Keratinocyte (primary cell): ENCODE data around the gene SMG9. TPM values are rescaled to one million over a fixed set of nuclear protein-coding genes. Genes with fewer than 3 reads are reported as not detected.

Experiments
- DNase-seq: peaks from one replicate; pipeline ENCODE4 v3.0.0-alpha.2; 2011; ENCODE audit warnings: low read depth, missing footprints, low spot score
- FAIRE-seq: peaks from 2 replicates; lab custom pipeline; 2011; peaks lifted over from hg19 to GRCh38; lab: Jason Lieb, UNC
- H2AFZ ChIP-seq: 2 replicates; pipeline ENCODE4 v1.6.0; 2012; ENCODE audit warnings: low read length, control low read depth, inconsistent platforms; ENCODE audit not compliant: control insufficient read depth
- H3K27ac ChIP-seq: 2 replicates; pipeline ENCODE4 v1.5.1; 2011; ENCODE audit warnings: low read length; ENCODE audit not compliant: control insufficient read depth, insufficient read depth
- H3K27me3 ChIP-seq: 3 replicates; pipeline ENCODE4 v1.6.0; 2011; ENCODE audit warnings: low read length; ENCODE audit not compliant: control insufficient read depth, insufficient read depth; ENCODE audit errors: extremely low read depth
- H3K36me3 ChIP-seq, 2 experiments: 2 replicates in 1 of 2; 3 replicates in 1 of 2; pipeline ENCODE4 v1.5.1; 2011; ENCODE audit warnings: low read length in 2 of 2, mild to moderate bottlenecking in 1 of 2; ENCODE audit not compliant: control insufficient read depth in 2 of 2, insufficient read depth in 2 of 2; ENCODE audit errors: extremely low read depth in 1 of 2
- H3K4me1 ChIP-seq: 3 replicates; pipeline ENCODE4 v1.5.1; 2011; ENCODE audit warnings: low read length; ENCODE audit not compliant: control insufficient read depth, insufficient read depth; ENCODE audit errors: extremely low read depth
- H3K4me2 ChIP-seq: 3 replicates; pipeline ENCODE4 v1.6.0; 2011; ENCODE audit warnings: low read depth, low read length; ENCODE audit not compliant: control insufficient read depth, insufficient read depth; ENCODE audit errors: extremely low read depth
- H3K4me3 ChIP-seq, 3 experiments: fragments of 200-600 bp in 1 of 3; sonication (generic) in 1 of 3; 2 replicates in 2 of 3; 3 replicates in 1 of 3; pipeline ENCODE4 v1.5.1; 2011 to 2016; ENCODE audit warnings: low read length in 3 of 3, mild to moderate bottlenecking in 3 of 3, control low read depth in 2 of 3, inconsistent platforms in 1 of 3, low read depth in 1 of 3, mixed read lengths in 1 of 3, mixed run types in 1 of 3, moderate library complexity in 1 of 3; ENCODE audit not compliant: control insufficient read depth in 2 of 3, insufficient read depth in 2 of 3; ENCODE audit errors: extremely low read depth in 1 of 3
- H3K79me2 ChIP-seq: 2 replicates; pipeline ENCODE4 v1.6.0; 2012; ENCODE audit warnings: low read length; ENCODE audit not compliant: control insufficient read depth, insufficient read depth
- H3K9ac ChIP-seq: 3 replicates; pipeline ENCODE4 v1.6.0; 2011; ENCODE audit warnings: low read length; ENCODE audit not compliant: control insufficient read depth, insufficient read depth; ENCODE audit errors: extremely low read depth
- H3K9me1 ChIP-seq: 3 replicates; pipeline ENCODE4 v1.6.0; 2011; ENCODE audit warnings: low read length; ENCODE audit not compliant: control insufficient read depth, insufficient read depth; ENCODE audit errors: extremely low read depth
- H3K9me3 ChIP-seq: 2 replicates; pipeline ENCODE4 v1.5.1; 2012; ENCODE audit warnings: low read depth, low read length; ENCODE audit not compliant: control insufficient read depth
- H4K20me1 ChIP-seq: 3 replicates; pipeline ENCODE4 v1.6.0; 2011; ENCODE audit warnings: low read length; ENCODE audit not compliant: control insufficient read depth, insufficient read depth; ENCODE audit errors: extremely low read depth
- CTCF ChIP-seq, 3 experiments: IDR thresholded peaks in 1 of 3; conservative IDR thresholded peaks in 1 of 3; optimal IDR thresholded peaks in 1 of 3; 2 replicates in 2 of 3; 3 replicates in 1 of 3; pipeline versions ENCODE3 to v1.5.1; 2011; ENCODE audit warnings: low read length in 3 of 3, mild to moderate bottlenecking in 3 of 3, moderate library complexity in 2 of 3, control low read depth in 1 of 3, inconsistent platforms in 1 of 3; ENCODE audit not compliant: insufficient read depth in 2 of 3; ENCODE audit errors: extremely low read depth in 1 of 3
- EZH2 ChIP-seq: IDR thresholded peaks from one replicate; pipeline ENCODE4 v1.6.1; 2012; ENCODE audit warnings: inconsistent platforms, mild to moderate bottlenecking, low read length, moderate library complexity
- dilution Hi-C: fragments of 300-500 bp; cut with MboI; formaldehyde crosslinking; loops from one replicate; pipeline ENCODE4 v1.7.0; 2020; ENCODE audit warnings: low sequenced_read_pairs; ENCODE audit not compliant: extremely low pct_ligation_motif_present
- polyA plus RNA-seq, 5 experiments: library from polyadenylated mRNA; depleted of rRNA in 3 of 5; stranded (reverse) in 3 of 5; stranded (forward) in 1 of 5; unstranded in 1 of 5; fragments of >200 nt; gene quantifications; 1 replicate in 1 of 5; 2 replicates in 3 of 5; 3 replicates in 1 of 5; pipeline versions ENCODE4 v1.2.1 to v1.2.3, GENCODE V29; 2011 to 2012; ENCODE audit warnings: missing spikeins in 2 of 5, low read depth in 1 of 5, low replicate concordance in 1 of 5

The SMG9 gene
- polyA plus RNA-seq, 1 donor (not counting 4 experiments of a cell fraction or from before 2014, with no cell fraction given): 15.6 TPM

GRCh38 chr19:43731846-43732245 is 22.9 kb downstream of the SMG9 start:
- Histone ChIP-seq H4K20me1 (no peaks in the 10 kb centered on the region), H3K36me3 (peaks cover 47 to 50% of the 10 kb centered on the region in 2 experiments), H3K79me2 (no peaks in the 10 kb centered on the region), H3K4me3 (no peak overlapping the region), H3K9me1 (no peaks in the 10 kb centered on the region), H3K9ac (no peak overlapping the region), H3K4me2 (no peak overlapping the region), H3K27ac (no peak overlapping the region), H3K9me3 (no peaks in the 10 kb centered on the region), H2AFZ (no peak overlapping the region), H3K4me1 (no peaks in the 10 kb centered on the region), H3K27me3 (no peaks in the 10 kb centered on the region)
- DNase-seq (no peak), FAIRE-seq (no peak)
- dilution Hi-C loops: no loop called here
- TF ChIP-seq EZH2 (no peak), CTCF (optimal IDR thresholded peaks at IDR 0.05 in 1 of 3, IDR thresholded peaks at IDR 0.05 in 1 of 3, conservative IDR thresholded peaks at IDR 0.05 in 1 of 3; ENCODE audit: extremely low read depth in 1 of 3, insufficient read depth in 2 of 3, low read length in 3 of 3) (no peak)

GRCh38 chr19:43731346-43731745 is 23.4 kb downstream of the SMG9 start:
- Histone ChIP-seq H3K27me3 (no peaks in the 10 kb centered on the region), H3K4me3 (no peak overlapping the region), H2AFZ (no peak overlapping the region), H3K27ac (no peak overlapping the region), H3K9ac (no peak overlapping the region), H4K20me1 (no peaks in the 10 kb centered on the region), H3K4me1 (no peaks in the 10 kb centered on the region), H3K9me3 (no peaks in the 10 kb centered on the region), H3K79me2 (no peaks in the 10 kb centered on the region), H3K36me3 (peaks cover 42 to 46% of the 10 kb centered on the region in 2 experiments), H3K9me1 (no peaks in the 10 kb centered on the region), H3K4me2 (no peak overlapping the region)
- no peak for DNase-seq
- no peak for FAIRE-seq
- dilution Hi-C loops: no loop called here
- TF ChIP-seq EZH2: no peak
- no peak for TF ChIP-seq CTCF (optimal IDR thresholded peaks at IDR 0.05 in 1 of 3, IDR thresholded peaks at IDR 0.05 in 1 of 3, conservative IDR thresholded peaks at IDR 0.05 in 1 of 3; ENCODE audit: extremely low read depth in 1 of 3, insufficient read depth in 2 of 3, low read length in 3 of 3)
